Stimulated activated CD4-positive, alpha-beta T cell treated with anti-CD3 and anti-CD28 coated beads, Interleukin-2, amount 100 ng/mL, for 24 hours (primary cell): ENCODE data around the gene OR10A7.
"Not testable (repeated sequence)": the region's sequence is repeated elsewhere in the genome, so short reads cannot be mapped to it uniquely, and the experiment has no call there.

Experiments used
- DNase-seq, 2 donors: peaks; one replicate each; pipeline ENCODE4 v3.0.0-alpha.2; 2020

Gene OR10A7

GRCh38 chr12:55220725-55221124 lies at the start of gene OR10A7:
TSS of gene OR10A7 (plus strand) at chr12:55221025. CDS start at chr12:55221025, 0 bp downstream.
- DNase-seq = no peak

- no peak for DNase-seq
Measured at GRCh38 chr12:55171445-55171844, 49.4 kb upstream of the OR10A7 start.

- DNase-seq = not testable (repeated sequence)
Measured at GRCh38 chr12:55171846-55172245, 49.0 kb upstream of the OR10A7 start.

- no peak for DNase-seq
Measured at GRCh38 chr12:55172686-55173085, 48.1 kb upstream of the OR10A7 start.

GRCh38 chr12:55173456-55173855 lies 47.4 kb upstream of the OR10A7 start:
- DNase-seq = no peak

- no peak for DNase-seq
Measured at GRCh38 chr12:55188573-55188972, 32.3 kb upstream of the OR10A7 start.

GRCh38 chr12:55188974-55189556 lies 31.8 kb upstream of the OR10A7 start:
- peak; percentile 17 to 50 for DNase-seq

- no peak for DNase-seq
Measured at GRCh38 chr12:55194382-55194781, 26.4 kb upstream of the OR10A7 start.

- DNase-seq = no peak
Measured at GRCh38 chr12:55226523-55226922, 5.7 kb downstream of the OR10A7 start.

GRCh38 chr12:55227643-55228042 lies 6.8 kb downstream of the OR10A7 start:
- no peak for DNase-seq

GRCh38 chr12:55244309-55244708 lies 23.5 kb downstream of the OR10A7 start, which contains the start of gene OR6C74:
TSS of gene OR6C74 (plus strand) at chr12:55244609. CDS start at chr12:55247288, 2,679 bp downstream.
- DNase-seq = no peak

- DNase-seq = no peak
Measured at GRCh38 chr12:55246159-55246558, 25.3 kb downstream of the OR10A7 start.

GRCh38 chr12:55250944-55251343 lies 30.1 kb downstream of the OR10A7 start:
- DNase-seq = no peak

- DNase-seq = no peak
Measured at GRCh38 chr12:55253281-55253680, 32.5 kb downstream of the OR10A7 start.

GRCh38 chr12:55256831-55257230 lies 36.0 kb downstream of the OR10A7 start:
- DNase-seq = no peak

GRCh38 chr12:55258303-55258702 lies 37.5 kb downstream of the OR10A7 start:
- no peak for DNase-seq
